Suprapubic skin (tissue), 4 donors: Measurements from ENCODE around the gene PIKFYVE.

Source experiments
- CTCF ChIP-seq, 2 donors: fragments of 200-600 bp in 1 of 2; fragments of 450-650 bp in 1 of 2; sonication (generic) in 1 of 2; IDR thresholded peaks; one replicate each; pipeline ENCODE4 v1.5.1; 2016 to 2019; ENCODE audit warnings: antibody characterized with exemption in 2 of 2, mild to moderate bottlenecking in 1 of 2, moderate library complexity in 1 of 2
- EP300 ChIP-seq: sonication (generic); formaldehyde crosslinking; IDR thresholded peaks from one replicate; pipeline ENCODE4 v1.6.1; 2017; ENCODE audit warnings: antibody characterized with exemption
- POLR2A ChIP-seq, 2 donors: fragments of 450-650 bp; IDR thresholded peaks; one replicate each; pipeline ENCODE4 v1.6.1; 2017; ENCODE audit warnings: antibody characterized with exemption in 2 of 2, mild to moderate bottlenecking in 2 of 2, moderate library complexity in 2 of 2
- POLR2AphosphoS5 ChIP-seq, 3 donors: sonication (generic); formaldehyde crosslinking; IDR thresholded peaks; one replicate each; pipeline ENCODE4 v1.6.1; 2017; ENCODE audit warnings: antibody characterized with exemption in 3 of 3

GRCh38 chr2:208392300-208392699 lies 126.2 kb downstream of the PIKFYVE start:
- TF ChIP-seq CTCF (IDR thresholded peaks at IDR 0.05) (no peak), POLR2AphosphoS5 (IDR thresholded peaks at IDR 0.05) (no peak), POLR2A (IDR thresholded peaks at IDR 0.05) (no peak), EP300 (no peak)
